Liver (tissue), 3 donors: Measurements from ENCODE around the gene DPY19L3.

Source experiments
- ATF3 ChIP-seq: IDR thresholded peaks from 2 replicates; pipeline ENCODE4 v1.6.1; 2016; ENCODE audit warnings: antibody characterized with exemption
- CTCF ChIP-seq: fragments of 150-350 bp; IDR thresholded peaks from 2 replicates; pipeline ENCODE4 v1.5.1; 2017; ENCODE audit warnings: improper control_type of control experiment, low read depth, low read length; ENCODE audit not compliant: missing input control
- FOXA1 ChIP-seq: IDR thresholded peaks from 2 replicates; pipeline ENCODE4 v1.6.1; 2016; ENCODE audit warnings: antibody characterized with exemption
- GABPA ChIP-seq, 2 donors: IDR thresholded peaks in 1 of 2; conservative IDR thresholded peaks in 1 of 2; 2 replicates each; pipeline ENCODE4 v1.6.1; 2016; ENCODE audit warnings: antibody characterized with exemption in 2 of 2, mild to moderate bottlenecking in 1 of 2, moderate library complexity in 1 of 2
- JUND ChIP-seq, 2 donors: IDR thresholded peaks; 2 replicates each; pipeline ENCODE4 v1.6.1; 2016; ENCODE audit warnings: antibody characterized with exemption in 2 of 2
- NR2F2 ChIP-seq: IDR thresholded peaks from 2 replicates; pipeline ENCODE4 v1.6.1; 2016; ENCODE audit warnings: antibody characterized with exemption
- RAD21 ChIP-seq, 2 donors: IDR thresholded peaks; 2 replicates each; pipeline ENCODE4 v1.6.1; 2016; ENCODE audit warnings: antibody characterized with exemption in 2 of 2, mild to moderate bottlenecking in 2 of 2
- SP1 ChIP-seq: IDR thresholded peaks from 2 replicates; pipeline ENCODE4 v1.6.1; 2018; ENCODE audit warnings: antibody characterized with exemption, mild to moderate bottlenecking
- YY1 ChIP-seq: IDR thresholded peaks from 2 replicates; pipeline ENCODE4 v1.6.1; 2016; ENCODE audit warnings: antibody characterized with exemption, mild to moderate bottlenecking
- TF ChIP-seq, protein P1 (sequence below): IDR thresholded peaks from 2 replicates; pipeline ENCODE4 v1.6.1; 2016; ENCODE audit warnings: antibody characterized with exemption, mild to moderate bottlenecking
- TF ChIP-seq, protein P2 (sequence below): IDR thresholded peaks from 2 replicates; pipeline ENCODE4 v1.6.1; 2016; ENCODE audit warnings: antibody characterized with exemption
- donor health status: healthy.
- donor health status: healthy.

GRCh38 chr19:32453736-32454135 is 48.2 kb downstream of the DPY19L3 start:
- TF ChIP-seq CTCF: no peak
- TF ChIP-seq, protein P1, sequence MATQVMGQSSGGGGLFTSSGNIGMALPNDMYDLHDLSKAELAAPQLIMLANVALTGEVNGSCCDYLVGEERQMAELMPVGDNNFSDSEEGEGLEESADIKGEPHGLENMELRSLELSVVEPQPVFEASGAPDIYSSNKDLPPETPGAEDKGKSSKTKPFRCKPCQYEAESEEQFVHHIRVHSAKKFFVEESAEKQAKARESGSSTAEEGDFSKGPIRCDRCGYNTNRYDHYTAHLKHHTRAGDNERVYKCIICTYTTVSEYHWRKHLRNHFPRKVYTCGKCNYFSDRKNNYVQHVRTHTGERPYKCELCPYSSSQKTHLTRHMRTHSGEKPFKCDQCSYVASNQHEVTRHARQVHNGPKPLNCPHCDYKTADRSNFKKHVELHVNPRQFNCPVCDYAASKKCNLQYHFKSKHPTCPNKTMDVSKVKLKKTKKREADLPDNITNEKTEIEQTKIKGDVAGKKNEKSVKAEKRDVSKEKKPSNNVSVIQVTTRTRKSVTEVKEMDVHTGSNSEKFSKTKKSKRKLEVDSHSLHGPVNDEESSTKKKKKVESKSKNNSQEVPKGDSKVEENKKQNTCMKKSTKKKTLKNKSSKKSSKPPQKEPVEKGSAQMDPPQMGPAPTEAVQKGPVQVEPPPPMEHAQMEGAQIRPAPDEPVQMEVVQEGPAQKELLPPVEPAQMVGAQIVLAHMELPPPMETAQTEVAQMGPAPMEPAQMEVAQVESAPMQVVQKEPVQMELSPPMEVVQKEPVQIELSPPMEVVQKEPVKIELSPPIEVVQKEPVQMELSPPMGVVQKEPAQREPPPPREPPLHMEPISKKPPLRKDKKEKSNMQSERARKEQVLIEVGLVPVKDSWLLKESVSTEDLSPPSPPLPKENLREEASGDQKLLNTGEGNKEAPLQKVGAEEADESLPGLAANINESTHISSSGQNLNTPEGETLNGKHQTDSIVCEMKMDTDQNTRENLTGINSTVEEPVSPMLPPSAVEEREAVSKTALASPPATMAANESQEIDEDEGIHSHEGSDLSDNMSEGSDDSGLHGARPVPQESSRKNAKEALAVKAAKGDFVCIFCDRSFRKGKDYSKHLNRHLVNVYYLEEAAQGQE: no peak
- no peak for TF ChIP-seq ATF3
- TF ChIP-seq JUND (IDR thresholded peaks at IDR 0.05): no peak
- TF ChIP-seq NR2F2: no peak
- TF ChIP-seq, protein P2, sequence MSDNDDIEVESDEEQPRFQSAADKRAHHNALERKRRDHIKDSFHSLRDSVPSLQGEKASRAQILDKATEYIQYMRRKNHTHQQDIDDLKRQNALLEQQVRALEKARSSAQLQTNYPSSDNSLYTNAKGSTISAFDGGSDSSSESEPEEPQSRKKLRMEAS: no peak
- no peak for TF ChIP-seq YY1
- no peak for TF ChIP-seq FOXA1
- TF ChIP-seq GABPA (IDR thresholded peaks at IDR 0.05 in 1 of 2, conservative IDR thresholded peaks at IDR 0.05 in 1 of 2): no peak
- TF ChIP-seq RAD21 (IDR thresholded peaks at IDR 0.05): no peak
- TF ChIP-seq SP1: no peak
